Esophagus squamous epithelium (tissue), 4 donors: Measurements from ENCODE around the gene NTN3.

Experiments
- CTCF ChIP-seq, 6 experiments: fragments of 450-650 bp in 4 of 6; fragments of 200-600 bp in 2 of 6; sonication (generic) in 2 of 6; IDR thresholded peaks; one replicate each; pipeline ENCODE4 v1.5.1; 2016 to 2019; ENCODE audit warnings: antibody characterized with exemption in 6 of 6, mild to moderate bottlenecking in 4 of 6, moderate library complexity in 4 of 6
- POLR2A ChIP-seq, 4 donors: fragments of 450-650 bp; IDR thresholded peaks; one replicate each; pipeline ENCODE4 v1.6.1; 2017; ENCODE audit warnings: antibody characterized with exemption in 4 of 4, mild to moderate bottlenecking in 4 of 4, moderate library complexity in 3 of 4

GRCh38 chr16:2518823-2519710, 48.0 kb downstream of the NTN3 start:
- TF ChIP-seq POLR2A (IDR thresholded peaks at IDR 0.05) (no peak), CTCF (IDR thresholded peaks at IDR 0.05) (no peak)
